NCI-H510A treated with DMSO at 0.1 percent for 48 hours (cell line): ENCODE results near the gene AP3S2.
"Not testable (repeated sequence)": the region's sequence is repeated elsewhere in the genome, so short reads cannot be mapped to it uniquely, and the experiment has no call there.

ENCODE experiments used
- DNase-seq: peaks from one replicate; lab custom pipeline; 2025; lab: John Stamatoyannopoulos, UW

The AP3S2 gene

DNA sequence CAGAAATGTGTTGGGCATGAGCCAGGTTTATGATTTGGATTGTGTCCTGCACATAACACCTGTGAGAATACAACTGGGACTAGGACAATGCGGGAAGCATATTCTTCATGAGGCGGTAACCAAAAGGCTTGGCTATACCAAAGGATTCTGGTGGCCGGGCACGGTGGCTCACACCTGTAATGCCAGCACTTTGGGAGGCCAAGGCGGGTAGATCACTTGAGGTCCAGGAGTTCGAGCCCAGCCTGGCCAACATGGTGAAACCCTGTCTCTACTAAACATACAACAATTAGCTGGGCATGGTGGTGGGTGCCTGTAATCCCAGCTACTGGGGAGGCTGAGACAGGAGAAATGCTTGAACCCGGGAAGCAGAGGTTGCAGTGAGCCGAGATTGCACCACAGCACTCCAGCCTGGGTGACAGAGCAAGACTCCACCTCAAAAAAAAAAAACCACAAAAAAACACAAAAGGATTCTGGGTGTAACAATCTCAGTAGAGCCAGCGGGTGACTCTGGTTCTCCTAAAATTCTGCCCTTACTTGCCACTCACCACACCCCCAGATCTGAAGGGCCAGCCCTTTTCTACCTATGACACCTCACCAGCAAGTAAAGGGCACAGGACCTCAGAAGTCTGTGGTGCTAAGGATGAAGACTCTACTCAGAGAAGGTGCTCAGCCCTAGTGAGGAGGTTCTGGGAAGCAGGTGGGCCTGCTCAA is 59.2 kb downstream of the AP3S2 start:
- not testable (repeated sequence) for DNase-seq

GRCh38 chr15:89833966-89834365 is 59.8 kb downstream of the AP3S2 start:
- no peak for DNase-seq

GRCh38 chr15:89830639-89831038 is 63.2 kb downstream of the AP3S2 start:
- no peak for DNase-seq

GRCh38 chr15:89829616-89830440 is 64.0 kb downstream of the AP3S2 start:
- DNase-seq: no peak

DNA sequence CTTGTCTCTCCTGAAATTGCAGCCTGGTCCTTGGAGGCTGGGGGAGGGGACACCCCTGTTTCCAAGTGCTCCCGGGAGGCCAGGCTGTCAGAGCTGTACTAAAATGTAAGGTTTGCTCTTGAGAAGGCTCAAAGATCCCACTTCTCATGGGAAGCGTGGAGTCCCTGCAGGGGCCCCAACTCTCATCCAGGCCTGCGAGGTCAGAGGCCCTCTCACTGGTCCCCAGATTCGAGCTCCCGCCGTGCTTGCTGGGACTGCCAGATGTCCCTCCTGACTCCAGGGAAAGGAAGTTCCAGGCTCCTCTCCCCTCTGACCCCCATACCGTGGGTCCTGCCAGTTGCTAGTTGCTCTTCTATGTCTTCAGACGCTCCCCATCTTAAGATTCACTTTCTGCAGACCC is 64.6 kb downstream of the AP3S2 start:
- DNase-seq: no peak

GRCh38 chr15:89828281-89829145 is 65.3 kb downstream of the AP3S2 start:
- DNase-seq: no peak

DNA sequence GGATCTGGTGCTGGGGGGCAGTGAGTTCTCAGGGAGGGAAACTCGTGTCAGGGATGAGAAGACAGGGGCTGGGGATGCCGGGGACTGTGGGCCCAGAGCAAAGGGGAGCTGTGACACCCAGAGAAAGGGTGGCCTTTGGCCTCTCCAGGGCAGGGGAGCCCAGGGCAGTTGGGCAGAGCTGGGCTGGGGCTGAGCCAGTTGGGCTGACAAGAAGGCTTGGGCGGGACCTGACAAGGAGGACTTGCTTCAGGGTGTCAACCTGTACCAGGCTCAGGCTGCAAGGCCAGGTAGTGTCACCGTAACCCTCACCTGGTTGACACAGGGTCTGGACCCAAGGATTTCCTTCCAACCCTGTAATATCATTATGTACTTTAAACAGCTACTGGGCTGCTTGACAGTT is 66.0 kb downstream of the AP3S2 start:
- DNase-seq: no peak

GRCh38 chr15:89826671-89827655 is 66.8 kb downstream of the AP3S2 start:
- no peak for DNase-seq

DNA sequence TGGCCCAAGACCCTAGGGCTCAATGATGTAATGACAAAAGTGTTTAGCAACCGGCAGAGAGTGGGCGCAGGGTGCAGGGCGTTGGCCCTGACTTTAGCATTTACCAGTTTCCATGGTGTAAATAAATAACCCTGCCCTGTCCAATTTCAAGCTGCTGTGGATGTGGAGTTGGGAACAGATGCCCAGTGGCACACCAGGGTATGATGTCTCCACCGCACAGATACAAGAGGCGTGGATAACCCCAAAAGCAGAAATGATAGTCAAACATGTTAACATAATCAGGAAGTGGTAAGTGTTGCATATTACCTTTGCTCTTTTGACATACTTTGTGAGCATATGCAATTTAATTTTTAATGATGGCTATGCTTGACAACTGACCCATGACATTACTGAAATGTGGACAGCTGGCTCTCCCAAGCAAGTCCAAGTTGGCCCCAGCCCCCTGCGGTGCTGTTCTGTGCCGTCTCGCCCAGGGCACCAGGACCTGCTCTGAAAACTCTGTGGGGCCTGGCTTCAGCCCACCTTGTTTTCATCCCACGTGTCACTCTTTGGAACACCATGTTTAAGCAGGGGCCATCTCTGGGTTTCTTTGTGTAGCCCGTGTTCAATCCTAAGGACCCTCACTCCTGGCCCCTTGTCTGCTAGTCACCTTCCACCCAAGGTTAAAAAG is 68.4 kb downstream of the AP3S2 start:
- DNase-seq: no peak

- no peak for DNase-seq
These were observed 69.3 kb downstream of the AP3S2 start for GRCh38 chr15:89824607-89824867.

DNA sequence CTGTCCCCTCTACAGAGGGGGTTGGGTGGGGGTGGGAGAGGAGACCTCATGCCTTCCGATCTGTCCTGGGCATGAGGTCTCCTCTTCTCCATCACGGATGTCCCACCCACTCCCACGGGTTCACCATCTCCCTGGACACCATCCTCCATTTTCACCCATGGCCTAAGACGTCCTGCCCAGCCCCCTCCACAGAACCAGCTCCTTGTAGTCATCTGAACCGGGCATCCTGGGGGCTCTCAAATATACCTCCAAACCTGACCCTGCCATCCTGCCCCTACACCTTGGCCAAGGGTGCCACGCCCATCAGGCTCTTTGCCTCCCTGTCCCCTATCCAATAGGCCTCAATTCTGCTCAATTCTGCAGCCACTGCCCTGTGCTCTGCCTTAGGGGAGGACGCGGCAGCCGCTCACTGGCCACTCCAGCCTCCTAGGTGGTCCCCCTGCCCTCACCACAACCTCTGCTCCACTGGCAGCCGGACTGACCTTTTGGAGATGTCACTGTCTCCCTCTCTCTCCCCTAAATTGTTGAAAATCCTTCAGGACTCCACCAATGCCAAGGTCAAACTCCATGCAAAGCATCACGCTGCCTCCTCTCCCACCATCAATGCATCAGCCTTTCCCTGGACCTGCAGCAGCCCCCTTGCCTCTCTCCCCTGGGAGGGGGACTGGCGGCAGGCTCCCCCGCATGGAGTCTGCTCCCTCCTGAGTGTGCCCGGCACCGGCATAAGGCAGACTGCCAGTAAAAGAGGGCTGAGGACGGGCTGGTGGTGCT is 69.8 kb downstream of the AP3S2 start:
- no peak for DNase-seq

GRCh38 chr15:89822951-89823711 is 70.7 kb downstream of the AP3S2 start:
- no peak for DNase-seq

- DNase-seq: no peak
These were observed 71.2 kb downstream of the AP3S2 start for GRCh38 chr15:89822611-89822950.

- DNase-seq: no peak
These were observed 71.8 kb downstream of the AP3S2 start for GRCh38 chr15:89822026-89822425.

DNA sequence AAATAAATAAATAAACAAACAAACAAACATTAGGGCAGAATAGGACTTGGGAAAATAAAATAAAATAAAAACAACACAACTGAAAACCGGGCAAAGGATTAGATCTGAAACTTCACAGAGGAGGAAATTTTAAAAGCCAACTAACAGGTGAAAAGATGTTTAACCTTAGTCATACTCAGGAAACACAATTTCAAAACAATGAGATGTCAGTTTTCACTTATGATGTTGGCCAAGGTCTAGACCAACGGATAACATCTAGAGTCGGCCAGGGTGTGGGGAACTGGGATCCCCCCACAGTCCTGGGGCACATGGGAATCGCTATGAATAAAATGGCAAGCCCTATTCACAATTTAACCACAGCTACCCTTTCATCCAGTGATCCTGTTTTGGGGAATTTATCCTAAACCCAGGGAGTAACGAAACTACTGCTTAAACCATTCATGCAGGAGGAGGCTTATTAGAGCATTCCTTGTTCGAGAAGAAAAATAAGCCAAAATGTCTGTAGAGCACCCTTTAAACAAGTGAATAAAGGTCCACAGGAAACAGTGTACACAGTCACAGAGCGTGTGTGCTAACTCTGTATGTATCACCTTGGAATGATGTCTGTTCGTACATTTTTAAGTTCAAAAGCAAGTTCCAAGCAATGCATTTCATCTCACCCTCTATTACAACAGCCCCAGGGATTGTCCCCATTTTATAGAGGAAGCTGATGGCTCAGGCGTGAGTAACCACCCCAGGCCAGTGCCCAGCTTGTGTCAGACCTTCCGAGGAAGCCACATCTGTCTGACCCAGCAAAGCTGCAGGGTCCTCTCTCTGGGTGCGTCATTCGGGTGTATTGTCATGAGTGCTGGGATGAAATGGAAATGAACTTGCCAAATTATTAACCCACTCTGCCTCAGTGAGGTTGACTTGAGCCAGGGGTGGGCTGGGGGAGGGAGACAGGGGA is 72.9 kb downstream of the AP3S2 start:
- no peak for DNase-seq

DNA sequence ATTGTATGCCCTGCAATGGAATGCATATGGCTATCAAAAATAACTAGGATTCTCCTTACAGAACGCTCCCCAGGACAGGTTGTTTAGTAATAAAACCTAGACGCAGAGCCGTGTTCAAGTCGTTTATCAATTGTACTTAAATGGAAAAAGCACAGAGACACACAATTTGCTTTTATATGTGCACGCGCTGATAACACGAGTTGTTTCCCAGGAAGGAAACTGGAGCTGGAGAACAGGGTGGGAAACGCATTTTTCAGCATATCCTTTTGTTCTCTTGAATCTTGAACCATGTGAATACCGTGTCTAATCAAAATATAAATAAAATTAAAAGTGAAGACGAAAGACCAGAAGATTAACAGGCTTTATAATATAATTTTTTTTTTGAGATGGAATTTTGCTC is 75.5 kb downstream of the AP3S2 start:
- no peak for DNase-seq

- DNase-seq: no peak
These were observed 76.0 kb downstream of the AP3S2 start for GRCh38 chr15:89817701-89818280.

DNA sequence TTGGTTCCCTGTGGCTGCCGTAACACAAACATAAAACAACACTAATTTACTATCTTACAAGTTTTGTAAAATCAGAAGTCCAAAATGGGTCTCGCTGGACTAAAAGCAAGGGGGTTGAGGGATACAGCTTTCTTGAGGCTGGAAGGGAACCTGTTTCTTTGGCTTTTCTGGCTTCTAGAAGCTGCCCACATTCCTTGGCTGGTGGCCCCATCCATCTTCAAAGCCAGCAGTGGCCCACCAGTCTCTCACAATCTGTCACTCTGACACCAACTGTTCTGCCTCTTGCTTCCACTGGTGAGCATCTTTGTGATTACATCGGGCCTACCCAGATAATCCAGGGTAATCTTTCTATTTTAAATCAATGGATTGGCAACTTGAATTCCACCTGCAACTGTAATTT is 78.0 kb downstream of the AP3S2 start:
- DNase-seq: no peak
